ENCODE results near the gene GRN. TPM values are rescaled to one million over a fixed set of nuclear protein-coding genes. Genes with fewer than 3 reads are reported as not detected.

GRN gene
- total and polyA plus RNA-seq, 9 of the 15 experiments (the other 6 are each of a cell fraction or from before 2014, with no cell fraction given), result 5.4 to 75.3 (median 20.7) TPM

DNA sequence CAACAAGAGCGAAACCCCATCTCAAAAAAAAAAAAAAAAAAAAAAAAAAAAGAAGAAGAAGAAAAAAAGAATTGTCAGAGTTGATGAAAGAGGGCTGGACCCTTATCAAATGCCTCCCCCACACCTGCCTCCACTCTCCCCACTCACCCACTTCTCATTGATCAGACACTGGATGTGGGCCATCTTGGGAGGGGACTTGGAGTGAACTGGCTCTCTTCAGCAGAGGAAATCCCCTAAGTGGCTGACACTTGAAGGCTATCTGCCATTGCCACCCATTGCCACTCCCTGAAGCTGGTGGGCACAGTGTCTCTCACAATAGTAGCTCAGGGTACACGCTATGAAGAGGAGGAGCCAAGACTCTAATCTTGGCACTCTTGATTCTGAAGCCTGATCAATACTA lies 42.7 kb downstream of the GRN start:
- DNase-seq (ENCODE audit: extremely low read depth in 1 of 4, low spot score in 3 of 4) (no peak), FAIRE-seq (no peak), ATAC-seq (no peak)
- no peaks in the 10 kb centered on the region for H3K9me3 ChIP-seq (replicated peaks; ENCODE audit: control insufficient read depth, insufficient read depth, low read depth, low read length)
- no peaks in the 10 kb centered on the region for H4K20me1 ChIP-seq (replicated peaks; ENCODE audit: control insufficient read depth, insufficient read depth, low read length)
- 83% methylated on average over 1 of the region's 2 CpGs for WGBS (ENCODE audit: insufficient coverage, low coverage, missing lambda C conversion rate)
- H3K79me2 ChIP-seq (ENCODE audit: control insufficient read depth, insufficient read depth, low read length), result peaks cover 7% of the 10 kb centered on the region; the same call in 2 of the 3 replicates
- ChIA-PET POLR2A (interaction anchor here (0.8 to 1.6 kb wide), 2 partner anchors 9 to 793 kb away, joined by 4 to 7 read pairs; no protein-coding TSS in a partner anchor), CTCF (ENCODE audit: low intra/inter-chr PET ratio) (interaction anchor here (0.6 kb wide), 1 partner anchor 290 kb away, joined by 3 read pairs; no protein-coding TSS in a partner anchor)
- in situ Hi-C loops (cut with MboI) (no loop called here), intact Hi-C loops (cut with micrococcal nuclease) (loop anchor here (5.0 kb wide), 1 partner anchor 114 kb away; the partner anchor contains the start of gene GPATCH8)
- no peaks in the 10 kb centered on the region; a peak in 1 of 5 replicates for H3K27me3 ChIP-seq (ENCODE audit: control insufficient read depth in 2 of 2, insufficient read depth in 2 of 2, low read length in 2 of 2)
- TSS peak; percentile 41 for BruUV-seq (replicated peaks)
- no peaks in the 10 kb centered on the region for H3K9me1 ChIP-seq (ENCODE audit: control insufficient read depth, insufficient read depth, low read length)
- H3K9ac ChIP-seq (ENCODE audit: insufficient read depth in 1 of 2, low read depth in 2 of 2, low read length in 2 of 2), result no peak overlapping the region; a peak in 1 of 4 replicates
- no peak overlapping the region for H3K27ac ChIP-seq (ENCODE audit: extremely low read depth, low read depth, low read length)
- H3K36me3 ChIP-seq (ENCODE audit: control insufficient read depth, insufficient read depth, low read length), result no peaks in the 10 kb centered on the region
- H3K4me1 ChIP-seq (replicated peaks in 1 of 2; ENCODE audit: control insufficient read depth in 2 of 2, insufficient read depth in 2 of 2, low read length in 2 of 2), result peaks cover 45 to 48% of the 10 kb centered on the region in 2 experiments
- H2AFZ ChIP-seq (ENCODE audit: low read depth, low read length), result no peak overlapping the region
- no peak for TF ChIP-seq L3MBTL2 (IDR thresholded peaks at IDR 0.05)
- TF ChIP-seq, protein P1, sequence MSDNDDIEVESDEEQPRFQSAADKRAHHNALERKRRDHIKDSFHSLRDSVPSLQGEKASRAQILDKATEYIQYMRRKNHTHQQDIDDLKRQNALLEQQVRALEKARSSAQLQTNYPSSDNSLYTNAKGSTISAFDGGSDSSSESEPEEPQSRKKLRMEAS (CRISPR knock-in tag; IDR thresholded peaks at IDR 0.05), result 0 out of 2 replicates have a peak, but pooled peaks have one; percentile 4
- no peak overlapping the region; the same call in 1 of the 2 replicates for H3K4me3 ChIP-seq
- peak overlapping the region; percentile 44 for H3K4me2 ChIP-seq (ENCODE audit: insufficient read depth, low read length)

DNA sequence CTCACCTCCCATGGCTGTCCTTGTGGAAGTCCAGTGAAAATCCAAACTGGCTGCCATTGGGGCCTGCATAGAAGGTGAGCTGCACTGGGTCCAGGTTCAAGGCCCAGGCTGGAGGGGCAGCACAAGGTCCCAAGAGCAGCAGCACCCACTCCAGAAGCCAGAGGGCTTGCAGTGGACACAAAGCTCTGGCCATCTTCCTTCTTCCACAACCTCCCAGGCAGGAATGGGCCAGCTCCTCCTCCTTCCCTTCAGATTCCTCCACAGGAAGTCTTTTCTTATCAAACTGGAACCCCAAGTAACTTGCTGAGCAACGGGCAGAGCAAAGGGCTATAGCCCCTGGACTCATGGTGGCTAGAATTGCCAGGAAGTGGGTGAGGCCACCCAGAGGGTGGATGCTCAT lies 44.2 kb downstream of the GRN start, which contains the start of gene ITGA2B:
ITGA2B (minus strand) TSS at position 369 of the 400 bp plus-strand sequence; CDS start at position 193, 176 bp downstream.
- in situ Hi-C loops (cut with MboI), result no loop called here
- FAIRE-seq, result no peak

More for the DNA sequence above, 44.2 kb downstream of the GRN start, which contains the start of gene ITGA2B:
- Histone ChIP-seq H2AFZ (ENCODE audit: low read depth, low read length) (peak within 1 kb of the TSS; percentile 89), H3K36me3 (ENCODE audit: control insufficient read depth, insufficient read depth, low read length) (no peaks in the 10 kb centered on the region), H3K9ac (ENCODE audit: insufficient read depth in 1 of 2, low read depth in 2 of 2, low read length in 2 of 2) (peak within 1 kb of the TSS; percentile 47 to 62; a peak in 3 of 4 replicates), H3K27me3 (ENCODE audit: control insufficient read depth in 2 of 2, insufficient read depth in 2 of 2, low read length in 2 of 2) (no peaks in the 10 kb centered on the region), H4K20me1 (replicated peaks; ENCODE audit: control insufficient read depth, insufficient read depth, low read length) (no peaks in the 10 kb centered on the region), H3K79me2 (ENCODE audit: control insufficient read depth, insufficient read depth, low read length) (peaks cover 7% of the 10 kb centered on the region; the same call in 2 of the 3 replicates), H3K9me1 (ENCODE audit: control insufficient read depth, insufficient read depth, low read length) (no peaks in the 10 kb centered on the region), H3K4me2 (ENCODE audit: insufficient read depth, low read length) (peak within 1 kb of the TSS; percentile 63), H3K27ac (ENCODE audit: extremely low read depth, low read depth, low read length) (peak within 1 kb of the TSS; percentile 79), H3K9me3 (replicated peaks; ENCODE audit: control insufficient read depth, insufficient read depth, low read depth, low read length) (no peaks in the 10 kb centered on the region), H3K4me3 (peak within 1 kb of the TSS; percentile 5; the same call in 1 of the 2 replicates), H3K4me1 (replicated peaks in 1 of 2; ENCODE audit: control insufficient read depth in 2 of 2, insufficient read depth in 2 of 2, low read length in 2 of 2) (peaks cover 43 to 53% of the 10 kb centered on the region in 2 experiments)
- TF ChIP-seq MAZ (CRISPR knock-in tag; conservative IDR thresholded peaks at IDR 0.05 in 1 of 2, IDR thresholded peaks at IDR 0.05 in 1 of 2) (no peak), CTCF (IDR thresholded peaks at IDR 0.05 in 2 of 3, conservative IDR thresholded peaks at IDR 0.05 in 1 of 3; ENCODE audit: insufficient read depth in 2 of 3, low read depth in 1 of 3, low read length in 3 of 3) (0 out of 6 replicates have a peak, but pooled peaks of 1 of the 3 experiments have one; percentile 6), ZHX1 (conservative IDR thresholded peaks at IDR 0.05; ENCODE audit: low read length) (0 out of 2 replicates have a peak, but pooled peaks have one; percentile 23)
- ATAC-seq (peak; percentile 4; the same call in 2 of the 3 replicates), DNase-seq (ENCODE audit: extremely low read depth in 1 of 4, low spot score in 3 of 4) (peak in 2 of 4 experiments; percentile 36 to 39)
- WGBS (ENCODE audit: insufficient coverage, low coverage, missing lambda C conversion rate), result 0% methylated on average over 1 of the region's 1 CpG
- intact Hi-C loops (cut with micrococcal nuclease), result loop anchor here (5.0 kb wide), 1 partner anchor 113 kb away; the partner anchor contains the start of gene GPATCH8
- BruUV-seq (replicated peaks), result TSS peak; percentile 80
- POLR2A ChIA-PET, result interaction anchor here (0.6 to 1.4 kb wide), 5 partner anchors 14 to 191 kb away, joined by 3 to 6 read pairs (median 3); partner anchors contain the start of gene FAM171A2
- CTCF ChIA-PET (ENCODE audit: low intra/inter-chr PET ratio), result no interaction called here

All from K562 (cell line).